Heart left ventricle (tissue), 16 donors: Measurements from ENCODE around the gene SUPT4H1. TPM values are rescaled to one million over a fixed set of nuclear protein-coding genes. Genes with fewer than 3 reads are reported as not detected.
A peak's percentile ranks its signal among the peaks of the same experiment; 100 is the strongest.

Source experiments
- ATAC-seq, 4 donors: fragments of 200-7000 bp; cut with Tn5 transposase; one replicate each; pipeline ENCODE4 v1.9.1; 2020 to 2022; ENCODE audit warnings: moderate library complexity in 4 of 4, mild to moderate bottlenecking in 3 of 4, moderate number of reproducible peaks in 1 of 4
- DNase-seq, 5 donors: peaks; one replicate each; pipeline ENCODE4 v3.0.0-alpha.2; 2020
- H3K27ac ChIP-seq, 12 donors: fragments of 200-600 bp; sonication (generic) in 4 of 12; one replicate each; pipeline versions ENCODE4 v1.5.0 to v1.8.0; 2016 to 2022; ENCODE audit warnings: mild to moderate bottlenecking in 2 of 12
- H3K27me3 ChIP-seq, 9 donors: fragments of 200-600 bp; sonication (generic) in 2 of 9; one replicate each; pipeline versions ENCODE4 v1.5.1 to v1.8.0; 2016 to 2022; ENCODE audit warnings: mild to moderate bottlenecking in 3 of 9
- H3K36me3 ChIP-seq, 9 donors: fragments of 200-600 bp; sonication (generic) in 2 of 9; one replicate each; pipeline versions ENCODE4 v1.5.0 to v1.8.0; 2018 to 2022; ENCODE audit warnings: mild to moderate bottlenecking in 2 of 9
- H3K4me1 ChIP-seq, 12 donors: fragments of 200-600 bp; sonication (generic) in 4 of 12; one replicate each; pipeline versions ENCODE4 v1.5.0 to v1.8.0; 2016 to 2022; ENCODE audit warnings: mild to moderate bottlenecking in 3 of 12
- H3K4me3 ChIP-seq, 12 donors: fragments of 200-600 bp; sonication (generic) in 4 of 12; one replicate each; pipeline versions ENCODE4 v1.5.0 to v1.8.0; 2017 to 2022; ENCODE audit warnings: mild to moderate bottlenecking in 9 of 12, moderate library complexity in 4 of 12
- H3K9me3 ChIP-seq, 12 donors: fragments of 200-600 bp; sonication (generic) in 4 of 12; one replicate each; pipeline versions ENCODE4 v1.5.0 to v1.8.0; 2016 to 2022; ENCODE audit warnings: mild to moderate bottlenecking in 1 of 12
- POLR2A ChIP-seq, 2 donors: fragments of 450-650 bp; IDR thresholded peaks; one replicate each; pipeline ENCODE4 v1.6.1; 2017; ENCODE audit warnings: antibody characterized with exemption in 2 of 2, mild to moderate bottlenecking in 2 of 2, moderate library complexity in 2 of 2
- WGBS, 4 donors: extraction: QIAGEN DNeasy Blood & Tissue Kit in 2 of 4; methylation state at CpG; one replicate each; pipeline versions ENCODE4 v1.1.5 to v1.1.7; 2013 to 2018; 5-methylcytosine and 5-hydroxymethylcytosine counted together
- intact Hi-C, 10 donors: fragments of 100-400 bp; cut with DNase I; formaldehyde crosslinking; loops; one replicate each; pipeline versions ENCODE4 v1.11.1 to v1.14.2; 2022
- polyA plus RNA-seq, 2 donors: library from polyadenylated mRNA; stranded (reverse); fragments of 200-250 nt; gene quantifications; one replicate each; pipeline ENCODE4 v1.2.3, GENCODE V29; 2013
- total RNA-seq, 9 donors: library from RNA; depleted of rRNA in 2 of 9; stranded (reverse); fragments of >200 nt in 2 of 9; fragmentation: NEBNext Ultra II Directional in 3 of 9; extraction: Animal tissue kit (Norgen Biotek cat#: 25700) in 3 of 9; gene quantifications; one replicate each; pipeline versions ENCODE4 v1.1.0 to v1.2.4, GENCODE V29; 2016 to 2023
- TF ChIP-seq, protein P1 (sequence below), 12 donors: fragments of 200-600 bp; sonication (generic) in 4 of 12; IDR thresholded peaks; one replicate each; pipeline versions ENCODE4 v1.5.0 to v1.8.0; 2018 to 2022; ENCODE audit warnings: antibody characterized with exemption in 12 of 12, mild to moderate bottlenecking in 5 of 12
- donor health status: ischemic (EF 13 %, LVEDD 7.1; RV severe dilation, severe dysfunction).
- donor health status: healthy with polysubstance abuse.
- donor health status: DM: no; HTN: yes; CAD: no.
- donor health status: DM: no; HTN: no; CAD: no.
- donor health status: ischemic (EF 25% LVEDD 6.9; RV normal size, moderate dysfunction).
- donor health status: ischemic (EF 25% LVEDD 5.7; RV mildly dilated, moderate dysfunction).
- donor health status: healthy.
- donor health status: DM: yes; HTN: yes; CAD: no.
- donor health status: ischemic (EF 35%, LVEDD 5.7; RV mildly dilated, moderate dysfunction).
- donor health status: nonischemic (EF 11% LVEDD 7.7; RV severe dilation, severe dysfunction).
- donor health status: DM: yes; HTN: yes; CAD: no.
- donor health status: PGD.
- donor health status: ischemic (EF 29% LVEDD 5.4; RV normal size, mild dysfunction).
- donor health status: nonischemic (EF 23%, LVEDD 6.1; RV moderate dilation, normal function).

The SUPT4H1 gene
- total and polyA plus RNA-seq, 11 donors: 44.1 to 92.7 (median 58.0) TPM

GRCh38 chr17:58313815-58314705 is 37.9 kb downstream of the SUPT4H1 start:
- TF ChIP-seq POLR2A (IDR thresholded peaks at IDR 0.05): no peak
- TF ChIP-seq, protein P1, sequence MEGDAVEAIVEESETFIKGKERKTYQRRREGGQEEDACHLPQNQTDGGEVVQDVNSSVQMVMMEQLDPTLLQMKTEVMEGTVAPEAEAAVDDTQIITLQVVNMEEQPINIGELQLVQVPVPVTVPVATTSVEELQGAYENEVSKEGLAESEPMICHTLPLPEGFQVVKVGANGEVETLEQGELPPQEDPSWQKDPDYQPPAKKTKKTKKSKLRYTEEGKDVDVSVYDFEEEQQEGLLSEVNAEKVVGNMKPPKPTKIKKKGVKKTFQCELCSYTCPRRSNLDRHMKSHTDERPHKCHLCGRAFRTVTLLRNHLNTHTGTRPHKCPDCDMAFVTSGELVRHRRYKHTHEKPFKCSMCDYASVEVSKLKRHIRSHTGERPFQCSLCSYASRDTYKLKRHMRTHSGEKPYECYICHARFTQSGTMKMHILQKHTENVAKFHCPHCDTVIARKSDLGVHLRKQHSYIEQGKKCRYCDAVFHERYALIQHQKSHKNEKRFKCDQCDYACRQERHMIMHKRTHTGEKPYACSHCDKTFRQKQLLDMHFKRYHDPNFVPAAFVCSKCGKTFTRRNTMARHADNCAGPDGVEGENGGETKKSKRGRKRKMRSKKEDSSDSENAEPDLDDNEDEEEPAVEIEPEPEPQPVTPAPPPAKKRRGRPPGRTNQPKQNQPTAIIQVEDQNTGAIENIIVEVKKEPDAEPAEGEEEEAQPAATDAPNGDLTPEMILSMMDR (IDR thresholded peaks at IDR 0.05): no peak
- no peaks in the 10 kb centered on the region for H3K27me3 ChIP-seq
- peaks cover 0 to 3% (median 0%) of the 10 kb centered on the region in 12 donors for H3K4me1 ChIP-seq
- H3K4me3 ChIP-seq: no peak overlapping the region
- 65 to 71% (median 68%) methylated on average over 7 of the region's 7 CpGs for WGBS, 4 donors
- DNase-seq: peak in 1 of 5 donors; percentile 2
- no peak for ATAC-seq
- intact Hi-C loops: loop anchor here in 2 of 10 donors (10.0 kb wide), 3 partner anchors 61 to 131 kb away; partner anchors contain the start of gene RNF43 (in 2 of the 2)
- no peak overlapping the region for H3K27ac ChIP-seq
- no peaks in the 10 kb centered on the region for H3K9me3 ChIP-seq
- no peaks in the 10 kb centered on the region for H3K36me3 ChIP-seq

DNA sequence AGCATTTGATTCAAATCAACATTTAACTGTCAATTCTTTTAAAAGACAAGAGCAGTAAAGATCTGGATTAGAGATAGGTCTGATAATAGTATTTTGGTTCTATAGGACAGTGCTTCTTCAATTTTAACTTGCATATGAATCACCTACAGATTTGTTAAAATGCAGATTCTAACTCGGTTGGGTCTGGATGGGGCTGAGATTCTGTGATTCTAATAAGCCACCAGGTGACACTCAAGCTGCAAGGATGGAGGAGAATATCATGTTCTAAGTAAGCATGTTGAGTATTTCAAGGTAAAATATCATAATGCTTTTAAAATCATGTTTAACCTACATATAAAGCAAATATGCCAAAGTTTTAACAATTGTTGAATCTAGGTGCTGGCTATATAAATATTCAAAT is 39.2 kb downstream of the SUPT4H1 start:
- H3K36me3 ChIP-seq: no peaks in the 10 kb centered on the region
- no peak overlapping the region for H3K4me3 ChIP-seq
- 36 to 59% (median 50%) methylated on average over 1 of the region's 1 CpG for WGBS, 4 donors
- no peak overlapping the region for H3K27ac ChIP-seq
- no peak for TF ChIP-seq POLR2A (IDR thresholded peaks at IDR 0.05)
- ATAC-seq (no peak), DNase-seq (no peak)
- no peaks in the 10 kb centered on the region for H3K27me3 ChIP-seq
- H3K4me1 ChIP-seq: peaks cover 0 to 3% (median 0%) of the 10 kb centered on the region in 12 donors
- H3K9me3 ChIP-seq: no peaks in the 10 kb centered on the region
- intact Hi-C loops: loop anchor here in 2 of 10 donors (10.0 kb wide), 3 partner anchors 62 to 132 kb away; partner anchors contain the start of gene RNF43 (in 2 of the 2)

DNA sequence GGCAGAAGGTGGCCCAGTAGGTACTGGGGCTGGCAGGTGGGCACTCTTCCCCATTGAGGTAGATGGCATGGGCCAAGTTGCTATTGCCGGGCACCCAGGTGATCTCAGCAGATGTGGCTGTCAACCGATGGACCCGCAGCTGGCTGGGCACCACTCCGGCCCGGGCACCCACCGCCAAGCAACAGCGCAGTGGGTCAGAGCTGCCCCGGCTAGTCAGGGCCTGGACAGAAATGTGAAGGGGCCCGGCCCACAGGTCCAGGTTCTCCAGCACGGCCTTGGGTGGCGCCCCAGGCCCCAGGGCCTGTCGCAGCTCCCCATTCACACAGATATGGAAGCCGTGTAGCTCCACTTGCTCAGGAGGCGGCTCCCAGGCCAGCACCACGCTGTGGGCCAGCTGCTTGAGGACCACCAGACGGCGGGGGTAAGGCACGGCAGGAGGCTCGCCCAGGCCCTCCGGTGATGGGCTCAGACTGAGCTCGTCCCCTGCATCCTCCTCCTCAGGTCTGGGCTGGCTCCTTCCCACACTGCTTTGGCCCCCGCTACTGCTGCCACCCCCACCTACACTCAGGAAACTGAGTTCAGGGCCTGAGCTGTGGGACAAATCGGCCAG is 39.9 kb downstream of the SUPT4H1 start:
- Histone ChIP-seq H3K36me3 (no peaks in the 10 kb centered on the region), H3K4me1 (no peaks in the 10 kb centered on the region), H3K27me3 (no peaks in the 10 kb centered on the region), H3K9me3 (no peaks in the 10 kb centered on the region), H3K4me3 (no peak overlapping the region), H3K27ac (no peak overlapping the region)
- ATAC-seq (no peak), DNase-seq (peak in 2 of 5 donors; percentile 16 to 18)
- WGBS, 4 donors: 82 to 89% (median 87%) methylated on average over 14 to 23 of the region's 23 CpGs
- TF ChIP-seq, protein P1 (IDR thresholded peaks at IDR 0.05): no peak
- no peak for TF ChIP-seq POLR2A (IDR thresholded peaks at IDR 0.05)
- intact Hi-C loops: loop anchor here in 2 of 10 donors (10.0 kb wide), 3 partner anchors 63 to 133 kb away; partner anchors contain the start of gene RNF43 (in 2 of the 2)

DNA sequence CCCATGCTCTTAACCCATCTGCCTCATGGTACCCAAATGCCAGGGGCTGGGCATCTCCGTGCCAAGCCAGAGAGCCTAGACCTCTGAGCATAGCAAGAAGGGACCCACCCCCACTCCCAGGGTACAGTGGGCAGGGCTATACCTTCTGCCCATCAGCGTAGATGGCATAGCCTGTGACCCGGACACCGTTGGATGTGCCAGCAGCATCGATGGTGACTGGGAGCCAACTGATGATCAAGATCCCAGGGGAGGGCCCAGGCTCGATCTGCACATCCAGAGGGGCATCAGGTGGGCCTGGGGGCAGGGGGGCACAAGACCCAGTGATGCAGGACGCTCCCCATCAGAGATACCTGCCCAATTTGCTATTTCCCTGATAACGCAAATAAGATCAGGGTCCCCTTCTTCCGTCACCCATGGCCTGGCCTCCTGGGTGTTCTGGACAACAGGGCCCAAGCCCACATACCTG is 40.5 kb downstream of the SUPT4H1 start:
- no peak for TF ChIP-seq POLR2A (IDR thresholded peaks at IDR 0.05)
- TF ChIP-seq, protein P1 (IDR thresholded peaks at IDR 0.05): no peak
- no peak overlapping the region for H3K27ac ChIP-seq
- no peaks in the 10 kb centered on the region for H3K9me3 ChIP-seq
- no peaks in the 10 kb centered on the region for H3K4me1 ChIP-seq
- ATAC-seq (no peak), DNase-seq (peak in 2 of 5 donors; percentile 12 to 19)
- H3K36me3 ChIP-seq: no peaks in the 10 kb centered on the region
- H3K4me3 ChIP-seq: no peak overlapping the region
- WGBS, 4 donors: 89 to 95% (median 92%) methylated on average over 3 to 9 of the region's 9 CpGs
- H3K27me3 ChIP-seq: no peaks in the 10 kb centered on the region
- intact Hi-C loops: loop anchor here in 2 of 10 donors (10.0 kb wide), 3 partner anchors 63 to 133 kb away; partner anchors contain the start of gene RNF43 (in 2 of the 2)
